Stimulated activated CD8-positive, alpha-beta memory T cell treated with anti-CD3 and anti-CD28 coated beads, Interleukin-7, amount 100 ng/mL, for 4 hours (primary cell): Measurements from ENCODE around the gene CTF1.

Experiments used
- DNase-seq, 2 donors: peaks; one replicate each; pipeline ENCODE4 v3.0.0-alpha.2; 2020; ENCODE audit warnings: low read depth in 2 of 2

Gene CTF1

DNA sequence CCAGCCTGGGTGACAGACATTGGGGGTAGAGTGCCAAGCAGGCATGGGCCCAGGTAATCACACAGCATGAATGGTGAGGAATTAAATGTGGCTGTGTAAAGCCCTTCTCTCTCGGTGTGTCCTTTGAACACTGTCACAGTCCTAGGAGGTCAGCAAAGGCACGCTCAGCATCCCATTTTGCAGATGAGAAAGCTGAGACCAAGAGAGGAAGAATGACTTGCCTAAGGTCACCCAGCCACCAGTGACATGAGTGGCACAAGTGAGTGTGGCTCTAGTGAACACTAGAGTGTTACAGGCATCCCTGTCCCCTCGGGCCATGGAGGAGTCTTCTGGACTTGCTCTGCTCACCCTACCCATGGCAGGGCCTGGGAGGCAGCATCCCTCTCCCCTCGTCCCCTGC lies 10.7 kb downstream of the CTF1 start:
- DNase-seq = no peak

DNA sequence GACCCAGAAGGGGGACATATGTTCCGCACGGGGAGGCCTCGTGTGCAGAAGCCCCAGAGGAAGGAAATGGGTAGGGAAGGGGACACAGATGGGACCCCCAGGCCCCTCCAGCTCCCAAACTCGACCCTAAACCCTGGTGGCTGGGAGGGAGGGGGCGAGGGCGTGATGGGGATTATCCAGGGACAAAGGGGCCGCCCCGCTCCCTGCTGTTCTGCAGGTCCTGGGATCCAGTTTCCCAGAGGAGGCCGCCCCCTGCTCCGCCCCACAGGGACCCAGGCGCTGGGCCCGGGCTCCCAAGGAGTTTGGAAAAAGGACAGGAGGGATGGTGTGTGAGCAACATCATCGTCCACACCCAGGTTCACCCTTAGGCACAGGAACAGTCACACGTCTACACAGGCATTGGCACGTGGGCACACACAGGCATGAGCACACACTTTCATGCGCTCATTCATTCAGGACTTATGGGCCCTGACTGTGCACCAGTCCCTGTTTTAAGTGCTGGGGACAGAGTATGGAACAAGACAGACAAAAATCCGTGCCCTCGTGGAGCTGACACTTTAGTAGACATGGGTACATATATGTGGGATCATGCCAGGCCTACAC lies 14.1 kb downstream of the CTF1 start:
- DNase-seq = no peak

DNA sequence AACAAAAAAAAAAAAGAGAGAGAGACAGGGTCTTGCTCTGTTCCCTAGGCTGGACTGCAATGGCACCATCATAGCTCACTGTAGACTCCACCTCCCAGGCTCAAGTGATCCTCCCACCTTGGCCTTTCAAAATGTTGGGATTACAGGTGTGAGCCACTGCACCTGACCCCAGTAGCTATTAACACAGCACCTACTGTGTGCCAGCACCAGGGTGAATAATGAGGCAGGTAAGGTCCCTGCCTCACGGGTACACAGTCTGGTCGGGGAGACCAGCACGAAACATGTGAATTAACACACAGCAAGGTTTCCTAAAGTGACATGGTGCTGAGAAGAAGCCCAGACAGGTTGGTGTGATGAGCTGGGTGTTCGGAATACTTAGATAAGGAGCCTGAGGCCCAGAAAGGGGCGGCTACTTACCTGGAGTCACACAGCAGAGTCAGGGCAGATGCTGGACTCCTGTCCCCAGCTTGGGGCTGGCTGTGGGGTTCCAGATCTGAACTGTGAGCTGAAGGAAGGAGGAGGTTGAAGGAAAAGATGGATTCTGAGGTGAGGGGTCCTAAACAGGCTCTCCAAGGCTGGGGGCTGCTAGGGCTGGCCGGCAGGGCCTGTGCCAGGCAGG lies 16.5 kb downstream of the CTF1 start:
- DNase-seq = no peak

DNA sequence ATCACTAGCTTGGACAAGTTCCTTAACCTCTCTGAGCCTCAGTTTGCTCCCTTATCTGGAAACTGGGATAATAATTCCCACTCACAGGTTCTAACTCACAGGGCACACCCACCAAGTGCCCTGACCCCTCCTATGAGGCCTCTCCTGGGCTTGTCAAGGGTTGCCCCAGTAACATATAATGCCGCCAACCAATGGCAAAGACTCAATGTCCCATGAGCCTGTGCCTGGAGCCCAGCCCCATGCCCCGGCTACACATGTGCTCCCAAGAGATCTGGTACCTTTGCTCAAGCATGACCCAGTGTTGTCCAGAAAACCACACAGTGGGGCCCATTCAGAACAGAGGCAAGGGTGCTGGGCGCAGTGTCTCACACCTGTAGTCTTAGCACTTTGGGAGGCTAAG lies 18.4 kb downstream of the CTF1 start:
- DNase-seq = no peak

DNA sequence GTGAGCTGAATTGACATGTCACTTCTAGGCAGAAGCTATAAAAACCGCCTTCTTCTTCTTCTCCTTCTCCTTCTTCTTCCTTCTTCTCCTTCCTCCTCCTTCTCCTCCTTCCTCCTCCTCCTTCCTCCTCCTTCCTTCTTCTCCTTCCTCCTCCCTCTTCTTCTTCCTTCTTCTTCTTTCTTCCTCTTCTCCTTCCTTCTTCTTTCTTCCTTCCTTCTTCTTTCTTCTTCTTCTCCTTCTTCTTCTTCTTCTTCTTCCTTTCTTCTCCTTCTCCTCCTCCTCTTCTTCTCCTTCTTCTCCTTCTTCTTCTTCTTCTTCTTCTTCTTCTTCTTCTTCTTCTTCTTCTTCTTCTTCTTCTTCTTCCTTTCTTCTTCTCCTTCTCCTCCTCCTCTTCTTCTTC lies 22.2 kb downstream of the CTF1 start:
- DNase-seq = no peak

DNA sequence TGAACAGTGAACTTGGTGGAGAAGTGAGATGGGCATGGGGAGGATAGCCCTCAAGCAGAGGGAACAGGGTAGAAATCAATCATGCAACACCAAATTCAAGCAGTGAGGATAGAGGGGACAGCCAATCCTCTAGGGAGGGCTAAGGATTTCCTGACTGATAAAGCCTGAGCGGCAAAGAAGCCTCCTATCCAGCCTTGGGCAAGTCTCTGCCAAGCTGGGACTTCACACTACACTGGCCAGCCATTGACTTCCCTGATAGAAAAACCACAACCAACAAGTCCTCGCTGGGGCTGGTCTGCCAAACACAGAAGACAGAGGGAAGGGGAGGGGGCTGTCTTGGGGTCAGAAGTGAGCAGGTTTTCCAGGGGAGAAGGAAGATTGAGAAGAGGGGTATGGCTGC lies 24.5 kb downstream of the CTF1 start:
- no peak for DNase-seq

DNA sequence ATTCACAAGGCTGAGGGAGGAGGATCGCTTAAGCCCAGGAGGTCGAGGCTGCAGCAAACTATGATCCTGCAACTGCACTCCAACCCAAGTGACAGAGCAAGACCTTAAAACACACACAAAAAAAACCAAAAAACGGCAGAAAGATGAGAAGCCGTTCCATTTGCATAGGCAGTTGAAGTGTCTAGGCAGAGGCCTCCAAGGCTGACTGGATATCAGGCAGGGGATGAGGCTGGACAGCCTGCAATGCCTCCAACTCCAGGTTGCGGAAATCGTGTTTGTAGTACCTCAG lies 25.0 kb downstream of the CTF1 start:
- DNase-seq = no peak

DNA sequence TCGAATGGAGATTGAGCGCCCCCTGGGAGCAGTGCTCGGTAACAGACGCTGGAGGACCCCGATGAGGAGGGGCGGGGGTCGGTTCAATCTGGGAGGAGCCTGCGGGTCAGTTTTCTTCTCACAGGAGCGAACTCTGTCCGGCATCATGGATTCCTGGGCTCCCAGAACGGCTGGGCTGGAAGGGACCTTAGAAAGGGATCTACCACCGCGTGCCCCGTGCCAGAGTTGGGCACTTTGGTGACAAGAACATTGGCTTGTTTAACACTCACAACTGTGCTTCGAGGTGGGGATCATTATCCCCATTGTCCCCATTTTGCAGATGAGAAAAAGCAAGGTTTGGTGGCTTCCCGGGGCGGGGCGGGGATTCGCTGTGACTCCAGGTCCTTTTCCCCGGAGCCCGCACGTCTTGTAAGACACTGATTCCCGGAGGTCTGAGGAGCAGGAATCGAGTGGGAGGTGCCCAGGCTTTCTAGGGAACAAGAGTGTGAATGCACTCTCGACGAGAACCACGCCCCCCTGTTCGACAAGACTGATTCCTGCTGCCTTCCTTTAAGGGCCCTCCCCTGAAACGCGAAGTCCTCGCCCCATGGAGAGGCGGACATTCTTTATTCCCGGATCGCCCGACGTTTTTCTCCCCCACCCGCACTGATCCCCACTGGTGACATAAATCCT lies 25.5 kb downstream of the CTF1 start:
- peak; percentile 79 to 82 for DNase-seq

DNA sequence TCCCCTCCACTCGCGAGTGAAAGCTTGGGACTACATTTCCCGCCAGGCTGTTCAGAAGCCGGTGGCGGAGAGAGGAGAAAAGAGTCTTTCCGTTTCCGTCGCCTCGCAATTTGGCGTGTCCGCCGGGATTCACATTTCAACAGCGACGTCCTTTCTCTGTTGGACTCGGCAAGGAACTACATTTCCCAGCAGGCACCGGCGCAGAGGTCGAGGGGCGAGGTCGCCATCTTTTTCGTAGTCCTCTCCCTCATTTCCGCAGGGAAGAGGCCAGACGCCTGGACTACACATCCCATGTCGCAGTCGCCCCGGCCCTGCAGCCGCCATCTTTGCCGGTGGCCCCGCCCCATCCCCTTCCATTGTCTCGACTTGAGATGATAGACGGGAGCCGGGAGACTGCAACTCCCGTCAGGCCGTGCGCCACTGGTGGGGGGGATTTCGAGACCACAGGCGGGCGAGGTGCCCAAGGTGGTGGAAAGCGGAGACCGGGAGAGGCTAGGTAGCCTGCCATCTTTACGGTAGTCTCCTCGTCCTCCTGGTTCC lies 26.1 kb downstream of the CTF1 start:
- peak; percentile 100 for DNase-seq

DNA sequence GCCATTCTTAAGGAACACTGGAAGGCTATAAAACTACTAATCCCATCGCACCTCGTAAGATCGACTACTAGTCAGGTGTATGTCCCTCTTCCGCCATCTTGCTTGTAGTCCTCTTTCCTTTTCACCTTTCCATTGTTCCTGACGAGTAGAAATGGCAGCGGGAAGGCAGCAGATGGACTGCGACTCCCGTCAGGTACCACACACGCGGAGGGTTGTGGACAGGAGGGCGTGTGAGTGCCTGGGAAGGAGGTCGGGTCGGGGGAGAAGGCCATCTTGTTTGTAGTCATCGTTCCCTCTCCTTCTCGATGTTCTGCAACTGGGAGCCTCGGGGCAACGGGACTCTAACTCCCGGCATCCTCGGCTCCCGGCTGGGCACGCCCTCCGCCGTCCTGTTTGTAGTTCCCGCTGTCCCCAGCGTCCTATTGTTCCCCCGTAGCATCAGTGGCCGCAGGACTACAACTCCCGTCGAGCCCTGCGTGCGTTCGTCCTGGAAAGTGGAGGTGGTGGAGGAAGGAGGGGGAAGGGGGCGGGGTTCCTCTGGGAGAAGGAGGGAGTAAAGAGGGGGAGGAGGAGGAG lies 26.6 kb downstream of the CTF1 start:
- peak; percentile 94 to 95 for DNase-seq

DNA sequence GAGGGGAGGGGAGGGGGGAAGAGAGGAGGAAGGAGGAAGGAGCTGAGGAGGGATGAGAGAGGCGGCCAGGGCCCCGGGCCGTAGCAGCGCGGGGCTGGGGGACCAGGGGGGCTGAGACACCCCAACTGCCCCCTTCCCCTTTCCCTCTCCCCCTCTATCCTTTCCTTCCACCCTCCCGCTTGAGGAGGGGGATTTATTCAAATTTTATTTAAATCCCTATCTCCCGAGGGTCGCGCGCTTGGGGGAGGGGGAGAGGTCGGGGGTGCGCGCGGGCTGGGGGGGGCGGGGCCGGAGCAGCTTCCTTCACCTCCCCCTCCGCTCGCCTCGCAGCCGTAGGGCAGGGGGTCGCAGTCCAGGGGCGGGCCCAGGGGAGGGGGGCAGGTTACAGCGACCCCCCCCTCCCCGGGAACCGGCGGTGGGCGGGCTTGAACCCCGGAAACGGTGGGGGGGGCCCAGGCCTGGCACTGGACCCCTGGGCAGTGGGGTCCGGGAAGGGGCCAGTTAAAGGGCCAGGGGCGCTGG lies 27.2 kb downstream of the CTF1 start, which contains the start of gene FBXL19:
TSS of gene FBXL19 (plus strand) at position 19 of the 522 bp plus-strand sequence. CDS start 2,183 bp downstream, outside the sequence.
- DNase-seq = no peak

DNA sequence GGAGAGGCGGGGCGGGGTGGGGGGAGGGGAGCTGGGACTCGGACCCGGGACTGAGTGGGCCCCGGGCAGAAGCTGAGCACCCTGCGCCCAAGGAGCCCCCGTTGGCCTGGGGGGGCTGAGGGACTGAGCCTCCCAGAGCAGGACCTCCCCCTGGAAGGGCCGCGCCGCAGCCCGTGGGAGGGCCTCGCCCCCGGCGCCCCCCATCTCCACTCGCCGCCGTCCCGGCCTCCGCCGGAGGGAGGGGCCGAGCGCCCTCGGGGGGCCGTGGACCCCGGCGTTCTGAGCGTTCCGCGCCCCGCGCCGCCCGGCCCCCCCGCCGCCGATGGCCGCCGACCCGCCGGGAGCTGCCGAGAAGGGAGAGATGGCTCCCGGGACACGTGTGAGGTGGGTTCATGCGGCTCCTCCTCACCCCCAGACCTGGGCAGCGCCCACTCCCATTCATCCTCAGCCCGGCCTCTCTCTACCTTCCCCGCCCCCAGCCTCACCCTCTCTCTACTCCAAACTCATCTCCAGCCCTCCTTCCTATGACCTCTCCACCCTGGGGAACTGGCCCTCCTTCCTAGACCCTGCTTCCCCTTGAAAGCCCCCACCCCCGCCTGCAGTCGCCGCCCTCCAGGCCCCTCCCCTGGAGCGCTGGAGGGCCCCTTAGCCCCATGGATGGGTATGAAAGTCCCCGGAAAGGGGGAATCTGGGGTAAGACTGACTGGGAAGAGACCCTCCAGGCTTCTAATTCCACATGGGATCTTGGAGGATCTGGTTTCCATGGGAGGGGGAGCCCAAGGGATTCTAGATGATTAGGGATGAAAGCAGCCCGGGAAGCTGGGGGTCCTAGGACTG lies 27.9 kb downstream of the CTF1 start:
- DNase-seq = no peak

DNA sequence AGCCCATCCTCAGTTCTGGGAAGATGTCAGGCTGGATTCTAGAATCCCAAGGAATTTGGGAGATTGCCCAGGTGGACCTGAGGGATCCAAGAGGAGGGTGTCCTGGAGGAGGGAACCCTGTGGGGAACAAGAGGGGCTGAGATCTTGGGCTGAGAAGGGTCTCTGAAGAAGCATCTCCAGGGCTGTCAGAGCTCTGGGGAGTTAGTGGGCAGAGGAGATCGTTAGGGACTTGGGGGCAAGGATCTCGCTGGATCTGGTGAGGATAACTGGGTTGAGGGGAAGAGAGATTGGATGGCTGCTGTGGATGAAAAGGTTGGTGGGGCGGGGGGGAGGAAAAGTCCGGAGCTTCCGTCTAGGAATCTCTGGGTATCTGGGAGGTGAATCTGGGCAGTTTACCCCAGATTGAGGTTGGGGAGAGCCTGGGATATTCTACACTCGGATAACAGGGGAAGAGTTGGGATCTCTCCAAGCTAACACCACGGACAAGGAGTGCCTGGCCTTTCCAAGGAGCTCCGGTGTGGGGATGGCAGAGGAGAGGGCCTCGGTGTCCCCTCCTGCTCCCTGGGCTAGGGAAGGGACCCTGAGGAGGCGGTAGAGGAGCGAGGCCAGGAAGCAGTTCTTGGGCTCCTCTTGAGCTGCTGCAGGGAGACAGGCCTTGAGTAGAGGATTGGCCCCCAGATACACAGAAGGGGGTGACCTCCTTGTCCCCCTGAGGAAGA lies 28.7 kb downstream of the CTF1 start:
- no peak for DNase-seq

DNA sequence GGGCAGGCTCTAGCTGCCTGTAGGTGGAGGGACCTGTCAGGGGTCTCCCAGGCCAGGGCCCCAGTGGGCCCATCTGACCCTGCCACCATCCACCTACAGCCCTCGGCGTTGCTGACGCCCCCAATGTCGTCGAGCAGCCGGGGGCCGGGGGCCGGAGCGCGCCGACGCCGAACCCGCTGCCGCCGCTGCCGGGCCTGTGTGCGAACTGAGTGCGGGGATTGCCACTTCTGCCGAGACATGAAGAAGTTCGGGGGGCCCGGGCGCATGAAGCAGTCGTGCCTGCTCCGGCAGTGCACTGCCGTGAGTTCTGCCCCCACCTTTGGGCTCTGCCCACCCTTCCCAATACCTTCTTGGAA lies 29.2 kb downstream of the CTF1 start:
- DNase-seq = no peak

DNA sequence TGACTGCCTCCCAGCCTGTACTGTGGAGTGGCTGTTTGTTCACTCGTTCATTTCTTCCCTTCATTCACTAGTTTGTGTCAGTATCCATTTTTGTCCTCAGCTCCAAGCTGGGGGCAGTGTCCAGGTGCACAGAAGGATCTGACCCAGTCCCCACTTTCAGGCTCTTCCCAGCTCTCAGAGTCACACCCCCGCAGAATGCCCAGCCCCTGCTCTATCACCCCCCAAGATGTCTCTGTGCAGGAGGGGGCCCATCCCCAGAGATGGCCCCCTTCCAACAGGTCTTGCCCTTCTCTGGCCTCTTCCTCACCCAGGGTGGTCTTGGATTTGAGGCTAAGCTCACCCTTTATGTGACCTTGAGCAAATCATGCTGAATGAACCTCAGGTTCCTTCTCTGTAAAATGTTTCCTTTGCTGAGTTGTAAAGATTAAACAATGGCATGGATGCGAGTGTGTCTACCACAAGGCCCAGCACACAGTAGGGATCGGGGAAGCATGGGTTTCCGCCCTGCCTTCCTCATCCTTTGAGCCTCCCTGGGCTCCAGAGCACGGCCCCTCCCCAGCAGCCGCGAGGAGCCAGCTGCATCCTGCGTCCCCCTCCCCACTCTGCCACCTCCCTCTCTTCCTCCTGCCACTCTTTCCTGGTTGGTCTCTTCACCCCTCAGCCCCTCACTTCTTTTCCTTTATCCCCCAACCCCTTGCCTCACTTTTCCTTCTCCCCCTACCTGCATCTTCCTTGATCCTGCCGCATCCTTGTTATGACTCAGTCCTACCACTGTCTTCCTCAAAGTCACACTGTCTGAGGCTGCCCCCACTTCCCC lies 29.8 kb downstream of the CTF1 start:
- DNase-seq = no peak

DNA sequence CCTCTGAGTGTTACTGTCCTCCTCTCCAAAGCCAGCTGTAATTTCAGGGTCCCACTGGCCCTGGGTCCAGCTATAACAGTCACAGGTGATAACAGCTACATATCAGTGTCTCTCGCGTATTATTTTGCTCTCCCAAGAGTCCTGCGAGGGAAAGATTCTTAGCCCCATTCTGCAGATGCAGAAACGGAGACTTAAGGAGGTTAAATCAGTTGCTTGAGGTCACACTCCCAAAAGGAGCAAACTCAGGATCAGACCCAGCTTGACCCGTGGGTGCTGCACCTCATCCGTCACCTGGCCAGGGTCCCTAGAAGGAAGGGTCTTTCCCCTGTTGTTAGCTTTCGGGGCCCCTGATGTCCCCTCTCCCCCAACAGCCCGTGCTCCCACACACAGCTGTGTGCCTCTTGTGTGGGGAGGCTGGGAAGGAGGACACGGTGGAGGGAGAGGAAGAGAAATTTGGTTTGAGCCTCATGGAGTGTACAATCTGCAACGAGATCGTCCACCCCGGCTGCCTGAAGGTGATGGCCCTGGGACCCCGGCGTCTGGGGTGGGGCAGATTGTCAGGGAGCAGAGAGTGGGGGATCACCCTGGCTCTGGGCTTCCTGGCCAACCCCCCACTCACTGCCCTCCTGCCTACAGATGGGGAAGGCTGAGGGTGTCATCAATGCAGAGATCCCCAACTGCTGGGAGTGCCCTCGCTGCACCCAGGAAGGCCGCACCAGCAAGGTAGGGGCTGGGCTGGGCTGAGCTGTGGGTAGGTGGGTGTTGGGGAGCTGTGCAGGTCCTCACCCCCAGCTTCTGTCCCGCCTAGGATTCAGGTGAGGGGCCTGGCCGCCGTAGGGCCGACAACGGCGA lies 30.7 kb downstream of the CTF1 start:
- DNase-seq = no peak

DNA sequence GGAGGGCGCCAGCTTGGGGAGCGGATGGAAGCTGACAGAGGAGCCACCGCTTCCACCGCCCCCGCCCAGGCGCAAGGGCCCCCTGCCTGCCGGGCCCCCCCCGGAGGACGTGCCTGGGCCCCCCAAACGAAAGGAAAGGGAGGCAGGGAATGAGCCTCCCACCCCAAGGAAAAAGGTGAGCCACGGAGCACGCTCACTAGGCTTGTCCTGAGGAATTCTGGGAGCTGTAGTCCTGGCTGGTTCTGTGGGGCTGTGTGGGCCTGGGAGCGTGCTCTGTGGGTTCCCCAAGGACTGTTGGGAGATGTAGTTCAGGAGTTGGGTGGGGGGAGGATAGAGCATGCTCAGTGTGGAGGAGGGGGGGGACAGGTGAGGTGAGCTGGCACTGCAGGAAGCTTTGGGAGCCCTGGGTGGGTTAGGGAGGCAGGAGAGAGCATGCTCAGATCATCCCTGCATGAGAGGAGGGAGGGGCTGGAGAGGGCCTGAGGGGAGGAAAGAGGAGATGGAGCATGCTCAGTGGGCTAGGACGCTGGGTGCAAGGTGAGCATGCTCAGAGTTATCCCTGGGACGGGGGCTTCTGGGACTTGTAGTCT lies 31.5 kb downstream of the CTF1 start:
- DNase-seq = no peak

DNA sequence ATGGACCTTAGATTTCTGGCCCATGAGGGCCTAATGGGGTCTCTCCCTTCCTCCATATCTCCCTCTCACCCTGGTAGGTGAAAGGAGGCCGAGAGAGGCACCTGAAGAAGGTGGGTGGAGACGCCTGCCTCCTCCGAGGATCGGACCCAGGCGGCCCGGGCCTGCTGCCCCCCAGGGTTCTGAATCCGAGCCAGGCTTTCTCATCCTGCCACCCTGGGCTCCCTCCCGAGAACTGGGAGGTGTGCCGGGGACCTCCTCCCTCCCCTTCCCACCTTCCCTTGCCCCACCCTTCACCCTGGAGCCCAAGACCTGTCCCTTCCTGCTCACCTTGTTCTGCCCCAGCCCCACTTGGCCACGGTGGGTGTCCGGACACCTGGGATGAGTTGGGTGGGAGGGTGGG lies 32.0 kb downstream of the CTF1 start:
- DNase-seq = no peak

DNA sequence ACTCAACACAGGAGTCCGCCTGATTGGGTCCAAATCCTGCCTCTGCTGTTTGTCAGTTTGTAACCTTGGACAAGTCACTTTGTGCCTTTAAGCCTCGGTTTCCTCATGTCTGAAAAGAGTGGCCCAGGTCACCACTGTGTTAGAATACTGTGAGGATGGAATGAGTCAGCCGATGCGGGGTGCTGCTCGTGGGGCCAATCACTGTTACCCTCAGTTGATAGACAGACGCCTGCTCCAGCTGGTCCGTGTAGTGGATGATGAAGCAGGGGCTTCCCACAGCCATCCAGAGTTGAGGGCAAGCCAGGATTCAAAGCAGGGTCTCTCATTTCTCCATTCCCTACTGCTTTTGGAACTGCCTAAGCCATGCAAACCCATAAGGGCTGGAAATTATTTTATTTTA lies 32.8 kb downstream of the CTF1 start:
- no peak for DNase-seq
